Fibroblast of the aortic adventitia (primary cell): ENCODE data around the gene PSME3. TPM values are rescaled to one million over a fixed set of nuclear protein-coding genes. Genes with fewer than 3 reads are reported as not detected.

Source experiments
- DNase-seq: peaks from one replicate; pipeline ENCODE4 v3.0.0-alpha.2; 2010; ENCODE audit warnings: low read depth
- H3K4me3 ChIP-seq: 2 replicates; pipeline ENCODE4 v1.5.1; 2011; ENCODE audit warnings: low read depth, mild to moderate bottlenecking, control low read depth, low read length, moderate library complexity
- small RNA-seq: library from RNA; depleted of rRNA; stranded (forward); fragments of <200 nt; gene quantifications from one replicate; pipeline ENCODE3, GENCODE V24; 2012
- total RNA-seq: library from RNA; depleted of rRNA; stranded (reverse); fragments of >200 nt; gene quantifications from 2 replicates; pipeline ENCODE4 v1.2.3, GENCODE V29; 2012; ENCODE audit warnings: low replicate concordance
- TF ChIP-seq, protein P1 (sequence below): IDR thresholded peaks from 2 replicates; pipeline ENCODE4 v1.5.1; 2011; ENCODE audit warnings: mild to moderate bottlenecking, low read length, control low read depth, inconsistent platforms; ENCODE audit not compliant: insufficient read depth

The PSME3 gene
- total RNA-seq, 1 donor, result 101 TPM

DNA sequence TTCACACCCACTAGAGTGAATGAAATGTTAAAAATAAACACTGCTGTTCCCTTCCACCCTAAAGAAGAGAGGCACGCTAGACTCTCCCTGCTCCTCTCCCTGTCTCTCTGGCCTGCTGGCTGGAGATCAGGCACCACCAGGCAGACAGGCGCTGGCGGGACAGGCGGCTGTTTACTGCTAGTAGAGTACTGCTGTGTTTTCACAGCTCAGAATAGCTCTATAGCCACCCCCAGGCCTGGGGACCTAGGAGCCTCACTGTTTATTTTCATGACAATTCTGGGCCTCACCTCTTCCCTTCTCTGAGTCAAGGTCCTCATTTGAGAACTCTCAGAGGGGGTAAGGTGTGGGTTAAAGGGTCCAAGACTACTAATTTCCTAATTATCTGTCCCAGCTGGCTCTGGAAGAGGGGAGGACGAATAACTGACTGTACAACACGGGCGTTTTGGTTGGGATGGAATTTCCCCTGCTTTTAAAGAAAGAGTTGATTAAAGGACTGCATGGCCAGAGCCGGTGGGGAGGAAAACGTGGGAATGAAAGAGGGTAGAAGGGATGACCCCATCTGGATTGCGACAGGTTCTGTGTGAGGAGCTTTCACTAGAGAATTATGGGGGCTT lies 58.4 kb downstream of the PSME3 start:
- H3K4me3 ChIP-seq, result no peak overlapping the region
- TF ChIP-seq, protein P1, sequence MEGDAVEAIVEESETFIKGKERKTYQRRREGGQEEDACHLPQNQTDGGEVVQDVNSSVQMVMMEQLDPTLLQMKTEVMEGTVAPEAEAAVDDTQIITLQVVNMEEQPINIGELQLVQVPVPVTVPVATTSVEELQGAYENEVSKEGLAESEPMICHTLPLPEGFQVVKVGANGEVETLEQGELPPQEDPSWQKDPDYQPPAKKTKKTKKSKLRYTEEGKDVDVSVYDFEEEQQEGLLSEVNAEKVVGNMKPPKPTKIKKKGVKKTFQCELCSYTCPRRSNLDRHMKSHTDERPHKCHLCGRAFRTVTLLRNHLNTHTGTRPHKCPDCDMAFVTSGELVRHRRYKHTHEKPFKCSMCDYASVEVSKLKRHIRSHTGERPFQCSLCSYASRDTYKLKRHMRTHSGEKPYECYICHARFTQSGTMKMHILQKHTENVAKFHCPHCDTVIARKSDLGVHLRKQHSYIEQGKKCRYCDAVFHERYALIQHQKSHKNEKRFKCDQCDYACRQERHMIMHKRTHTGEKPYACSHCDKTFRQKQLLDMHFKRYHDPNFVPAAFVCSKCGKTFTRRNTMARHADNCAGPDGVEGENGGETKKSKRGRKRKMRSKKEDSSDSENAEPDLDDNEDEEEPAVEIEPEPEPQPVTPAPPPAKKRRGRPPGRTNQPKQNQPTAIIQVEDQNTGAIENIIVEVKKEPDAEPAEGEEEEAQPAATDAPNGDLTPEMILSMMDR, result no peak
- DNase-seq, result no peak

DNA sequence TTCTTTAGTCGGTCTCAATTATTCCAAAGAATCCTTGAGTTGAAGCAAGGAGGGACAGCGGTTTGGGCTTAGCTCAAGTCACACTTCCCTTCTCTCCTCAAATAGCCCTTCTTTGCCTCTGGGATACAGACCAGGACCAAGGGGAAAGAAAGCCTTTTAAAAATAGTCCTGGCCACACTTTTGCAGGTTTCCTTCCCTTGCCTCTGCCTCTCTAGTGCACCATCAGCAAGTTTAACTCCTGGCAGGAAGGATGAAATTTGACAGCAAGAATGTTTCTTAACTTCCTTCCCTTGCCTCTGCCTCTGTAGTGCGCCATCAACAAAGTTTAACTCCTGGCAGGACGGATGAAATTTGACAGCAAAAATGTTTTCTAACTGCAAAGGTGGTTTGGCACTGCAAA lies 60.2 kb downstream of the PSME3 start:
- no peak overlapping the region for H3K4me3 ChIP-seq
- peak; percentile 43 for DNase-seq
- TF ChIP-seq, protein P1, result no peak

Small RNA genes within 50 kb of the gene (small RNA-seq; reads per million reads assigned to genes)
- gene MIR6781 (not detected), gene RNU6-287P (not detected)

Other genes starting within 250 kb of the PSME3 start
- gene RETREG3, start 224.0 kb upstream of the PSME3 start, total RNA-seq, result 41.1 and 52.6 TPM in 2 replicates
- gene TUBG1, start 223.7 kb upstream of the PSME3 start, total RNA-seq, result 15.3 and 50.6 TPM in 2 replicates
- gene TUBG2, start 174.1 kb upstream of the PSME3 start, total RNA-seq, result 4.3 and 12.1 TPM in 2 replicates
- 15.5 and 15.6 TPM in 2 replicates for gene PLEKHH3, start 156.4 kb upstream of the PSME3 start, total RNA-seq
- gene CCR10, start 151.6 kb upstream of the PSME3 start, total RNA-seq, result 4.3 and 4.9 TPM in 2 replicates
- 32.0 and 41.5 TPM in 2 replicates for gene CNTNAP1, start 150.9 kb upstream of the PSME3 start, total RNA-seq
- gene EZH1, start 88.4 kb upstream of the PSME3 start, total RNA-seq, result 26.7 and 31.4 TPM in 2 replicates
- gene RAMP2, start 72.2 kb upstream of the PSME3 start, total RNA-seq, result 0.27 and 4.8 TPM in 2 replicates
- 4.2 and 57.2 TPM in 2 replicates for gene VPS25, start 59.9 kb upstream of the PSME3 start, total RNA-seq
- 0.45 and 3.5 TPM in 2 replicates for gene WNK4, start 52.8 kb upstream of the PSME3 start, total RNA-seq
- 40.8 and 67.5 TPM in 2 replicates for gene COA3, start 34.7 kb upstream of the PSME3 start, total RNA-seq
- gene CNTD1, start 34.5 kb upstream of the PSME3 start, total RNA-seq, result 0.54 TPM in 1 of 2 replicates, not detected in the other
- 72.6 and 99.3 TPM in 2 replicates for gene BECN1, start 9.1 kb upstream of the PSME3 start, total RNA-seq
- gene AOC2, start 11.2 kb downstream of the PSME3 start, total RNA-seq, result 0.25 and 0.72 TPM in 2 replicates
- gene AOC3, start 17.8 kb downstream of the PSME3 start, total RNA-seq, result under 0.01 and 0.08 TPM in 2 replicates
- gene G6PC1, start 67.4 kb downstream of the PSME3 start, total RNA-seq, result not detected in 2 replicates
- 18.9 and 20.0 TPM in 2 replicates for gene AARSD1, start 131.1 kb downstream of the PSME3 start, total RNA-seq
- gene PTGES3L, start 146.7 kb downstream of the PSME3 start, total RNA-seq, result 0.18 and 0.65 TPM in 2 replicates
- 7.7 and 12.1 TPM in 2 replicates for gene RUNDC1, start 147.2 kb downstream of the PSME3 start, total RNA-seq
- gene RPL27, start 165.0 kb downstream of the PSME3 start, total RNA-seq, result 336 and 1,876 TPM in 2 replicates
- gene IFI35, start 173.4 kb downstream of the PSME3 start, total RNA-seq, result 34.7 and 43.0 TPM in 2 replicates
- 435 and 461 TPM in 2 replicates for gene VAT1, start 189.0 kb downstream of the PSME3 start, total RNA-seq
- gene RND2, start 191.8 kb downstream of the PSME3 start, total RNA-seq, result 0.45 and 0.98 TPM in 2 replicates